Central memory CD4-positive, alpha-beta T cell (primary cell): ENCODE results near the gene ARHGEF40.

Experiments used
- DNase-seq: peaks from one replicate; pipeline ENCODE4 v3.0.0; 2022

ARHGEF40 gene

DNA sequence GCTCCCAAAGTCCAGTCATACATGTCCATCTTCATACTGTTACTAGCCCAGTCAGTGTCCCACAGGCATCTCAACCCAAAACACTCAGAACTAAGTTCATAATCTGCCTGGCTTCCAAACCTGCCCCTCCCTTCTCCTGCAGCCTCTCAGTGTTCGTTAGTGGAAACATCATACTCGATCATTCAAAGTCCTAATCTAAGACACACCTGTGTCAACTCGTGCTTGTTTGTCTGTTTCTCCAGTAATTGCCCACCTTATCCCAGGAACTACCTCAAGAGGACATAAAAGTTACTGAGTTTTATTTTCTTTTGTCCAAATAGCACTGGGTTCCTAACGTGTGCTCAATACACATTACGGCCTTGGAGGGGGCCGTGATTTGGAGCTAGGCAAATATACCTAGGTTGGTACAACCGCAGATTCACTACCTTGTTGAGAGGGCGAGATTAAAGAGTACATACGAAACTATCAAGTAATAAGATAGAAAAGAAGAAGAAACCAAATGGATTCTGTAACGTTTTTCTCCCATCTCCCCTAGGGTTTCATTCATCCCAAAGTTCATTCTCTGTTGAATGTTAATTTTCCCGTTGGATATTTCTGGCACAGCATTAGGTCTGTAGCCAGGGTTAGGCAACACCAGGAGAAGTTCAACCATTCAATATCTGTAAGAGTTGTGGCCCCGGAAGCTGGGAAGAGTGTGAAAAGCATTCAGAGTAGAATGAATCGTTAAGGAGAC lies 9.3 kb upstream of the ARHGEF40 start:
- no peak for DNase-seq

- no peak for DNase-seq
These were observed 8.8 kb upstream of the ARHGEF40 start for GRCh38 chr14:21061347-21061668.

- no peak for DNase-seq
These were observed 6.6 kb upstream of the ARHGEF40 start for GRCh38 chr14:21063479-21063878.

DNA sequence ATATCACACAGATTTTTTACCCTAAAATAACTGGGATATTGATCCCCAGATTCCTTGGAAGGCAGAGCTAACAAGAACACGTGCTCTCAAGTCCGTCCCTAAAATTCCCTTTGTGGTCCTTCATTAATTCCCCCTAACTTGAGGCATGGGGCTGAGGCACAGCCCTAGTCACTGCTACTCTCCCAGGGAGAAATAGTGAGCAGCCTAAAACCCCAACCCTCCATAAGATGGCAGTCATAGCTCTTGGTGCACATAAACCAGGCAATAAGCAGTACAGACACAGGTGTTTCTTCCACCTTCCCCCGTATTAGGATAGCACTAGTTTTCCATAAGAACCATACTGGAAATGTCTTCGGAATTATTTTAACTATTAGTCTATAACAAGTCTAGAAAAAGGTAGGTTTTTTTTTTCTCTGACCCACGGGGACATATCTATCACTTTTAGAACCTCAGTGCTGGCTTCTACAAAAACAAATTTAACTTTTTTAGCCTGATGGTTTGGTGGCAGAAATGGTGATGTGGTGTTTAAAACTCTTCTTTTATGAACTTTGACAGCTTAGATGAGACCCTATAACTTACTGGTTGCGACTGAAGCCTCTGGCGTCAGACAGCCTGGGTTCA lies 3.1 kb upstream of the ARHGEF40 start:
- DNase-seq, result no peak

DNA sequence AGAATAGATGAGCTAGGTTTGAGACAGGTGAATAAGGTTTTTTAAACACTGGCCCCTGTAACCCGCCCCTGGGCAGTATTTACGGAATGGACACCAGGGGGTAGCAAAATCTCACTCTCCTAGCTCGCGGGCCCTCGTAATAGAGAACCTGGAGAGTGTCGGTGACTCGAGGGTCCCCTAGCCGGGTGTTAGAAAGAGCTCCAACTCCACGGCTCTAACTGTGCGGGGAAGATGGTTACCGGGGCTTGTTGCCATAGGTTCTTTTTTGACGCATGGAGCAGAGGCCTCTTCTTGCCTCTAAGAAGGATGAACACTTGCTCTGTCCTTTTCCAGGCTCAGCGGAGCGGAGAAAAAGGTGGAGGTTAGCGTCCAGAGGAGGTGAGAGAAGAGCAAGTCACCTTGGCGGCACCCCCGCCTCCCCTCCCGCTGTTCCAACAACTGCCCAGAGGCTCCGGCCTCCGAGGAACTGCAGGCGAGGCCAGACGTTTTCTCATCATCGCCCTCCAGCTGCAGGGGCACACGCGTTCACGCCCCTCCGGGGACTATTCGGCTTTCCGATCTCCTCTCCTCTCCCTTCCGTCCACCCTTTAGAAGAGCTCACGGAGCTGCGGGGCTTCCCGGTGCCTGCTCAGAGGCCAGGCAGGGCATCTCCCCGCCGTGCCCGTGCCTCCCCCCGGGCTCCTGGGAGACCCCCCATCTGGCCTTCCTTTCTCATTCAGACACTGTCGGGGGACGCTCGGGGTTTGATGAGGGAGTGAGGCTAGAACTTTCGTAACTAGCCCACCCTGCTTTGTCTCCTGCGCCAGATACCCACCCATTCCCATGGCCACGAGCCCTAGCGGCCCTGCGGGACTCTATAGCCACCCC lies 1.4 kb upstream of the ARHGEF40 start:
- peak; percentile 52 for DNase-seq

DNA sequence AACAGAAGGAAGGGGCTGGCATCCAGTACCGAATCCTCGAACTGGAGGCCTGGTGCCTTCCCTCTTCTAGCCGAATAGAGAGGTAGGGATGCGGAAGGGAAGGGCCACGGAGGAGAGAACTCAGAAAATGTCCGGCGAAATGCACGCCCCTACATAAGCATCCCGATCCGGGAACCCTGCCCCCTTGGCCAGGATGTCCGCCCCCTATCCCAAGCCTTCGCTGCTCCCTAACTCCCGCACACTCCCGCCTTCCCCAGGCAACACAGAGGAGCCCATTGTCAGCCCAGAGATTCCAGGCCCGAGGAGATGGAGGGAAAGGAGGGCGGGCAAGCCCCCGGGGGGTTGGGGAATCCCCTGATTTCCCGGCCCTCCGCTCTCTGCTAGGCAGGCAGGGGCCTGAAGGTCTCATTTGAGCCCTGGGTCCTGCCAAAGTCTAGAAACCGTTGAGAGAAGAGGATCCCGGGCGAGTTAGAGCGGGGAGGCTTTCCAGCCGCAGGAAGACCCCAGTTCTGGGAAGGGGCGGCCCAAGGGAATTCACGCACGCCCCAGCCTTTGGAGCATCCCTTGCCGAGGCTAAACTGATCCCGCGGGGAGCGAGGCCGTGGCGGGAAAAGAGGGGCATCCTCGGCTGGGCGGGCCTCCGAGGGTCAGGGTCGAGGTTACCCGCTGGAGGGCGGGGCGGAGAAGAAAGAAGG lies 569 bp upstream of the ARHGEF40 start:
- DNase-seq, result peak; percentile 16

DNA sequence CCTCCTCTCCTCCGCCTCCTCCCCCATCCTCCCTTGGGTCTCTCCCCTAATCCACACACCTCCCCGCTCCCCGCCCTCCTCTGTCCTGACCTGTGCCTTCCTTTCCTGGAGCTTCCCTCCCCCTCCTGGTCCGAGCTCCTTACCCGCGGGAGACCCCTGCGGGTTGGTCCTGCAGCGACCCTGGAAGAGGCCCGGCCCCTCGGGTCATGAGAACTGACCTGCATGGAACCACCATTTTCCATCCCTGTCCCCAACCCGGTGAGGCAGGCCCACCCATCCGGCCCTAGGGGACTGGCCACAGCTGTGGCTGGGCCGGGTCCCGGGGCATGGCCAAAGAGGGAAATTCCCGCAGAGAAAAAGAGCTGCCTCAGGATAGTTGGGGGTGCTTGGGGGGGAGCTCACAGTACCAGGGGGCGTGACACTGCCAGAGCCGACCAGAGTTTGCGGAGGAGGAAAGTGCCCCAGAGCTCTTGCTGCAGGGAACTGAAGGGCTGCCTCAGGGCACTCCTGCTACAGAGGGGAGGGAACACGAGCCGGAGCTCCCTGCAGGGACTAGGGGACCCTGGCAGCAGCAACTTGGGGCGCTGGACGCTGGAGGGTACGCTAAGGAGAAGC lies 613 bp downstream of the ARHGEF40 start:
- peak; percentile 14 for DNase-seq

DNA sequence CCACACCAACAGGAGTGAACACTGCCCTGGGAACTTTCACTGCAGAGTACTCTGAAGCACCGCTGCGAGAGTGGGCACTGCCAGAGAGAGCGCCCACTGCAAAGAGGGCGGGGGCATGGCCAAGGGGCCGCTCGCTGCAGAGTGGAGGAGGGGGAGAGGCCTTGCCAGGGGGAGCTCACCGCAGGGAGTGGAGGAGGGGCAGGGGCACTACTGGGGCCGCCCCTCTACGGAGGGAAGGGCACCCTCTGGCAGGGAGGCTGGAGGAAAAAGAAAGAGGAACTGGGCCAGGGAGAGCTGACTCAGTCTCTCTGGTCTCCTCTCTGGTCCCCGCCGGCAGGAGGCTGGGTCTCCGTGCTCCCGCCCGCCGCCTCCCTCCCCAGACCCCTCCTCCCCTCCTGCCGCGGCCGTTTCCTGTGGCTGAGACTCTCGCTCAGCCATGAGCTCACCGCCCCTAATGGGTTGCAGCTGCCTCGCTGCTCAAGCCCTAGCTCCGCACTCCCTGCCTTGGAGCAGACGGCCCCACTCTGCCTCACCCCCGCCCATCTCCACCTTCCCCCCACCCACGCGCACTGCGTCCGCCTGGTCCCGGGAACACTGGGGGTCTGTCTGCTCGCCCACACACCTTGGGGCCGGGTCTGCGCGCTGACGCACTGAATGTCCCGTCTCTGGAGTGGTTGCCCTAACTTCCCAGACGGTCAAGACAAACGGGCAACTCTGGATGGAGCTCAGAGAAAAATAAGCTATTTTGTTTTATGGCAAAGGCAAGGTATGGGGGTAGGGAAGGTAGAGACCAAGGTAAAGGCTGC lies 1.3 kb downstream of the ARHGEF40 start:
- peak; percentile 29 for DNase-seq

GRCh38 chr14:21072031-21072473 lies 1.9 kb downstream of the ARHGEF40 start:
- DNase-seq, result no peak

DNA sequence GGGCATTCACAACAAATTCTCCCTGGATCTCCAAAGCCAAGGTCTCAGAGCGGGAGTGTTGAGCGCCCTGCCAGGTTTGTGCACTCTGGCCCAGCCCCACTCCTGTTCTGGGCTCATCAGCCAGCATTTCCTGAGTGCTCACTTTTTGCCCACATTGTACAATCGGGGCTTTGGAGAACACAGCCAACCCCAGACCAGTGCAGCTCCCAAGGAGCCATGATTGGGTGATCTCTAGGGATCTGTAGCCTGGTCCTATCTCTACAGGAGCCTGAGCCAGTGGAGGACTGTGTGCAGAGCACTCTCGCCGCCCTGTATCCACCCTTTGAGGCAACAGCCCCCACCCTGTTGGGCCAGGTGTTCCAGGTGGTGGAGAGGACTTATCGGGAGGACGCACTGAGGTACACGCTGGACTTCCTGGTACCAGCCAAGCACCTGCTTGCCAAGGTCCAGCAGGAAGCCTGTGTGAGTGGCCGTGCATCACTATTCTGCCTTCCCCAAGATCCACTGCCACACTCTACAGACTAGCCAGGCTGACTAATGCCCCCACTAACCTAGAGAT lies 2.8 kb downstream of the ARHGEF40 start:
- no peak for DNase-seq

- no peak for DNase-seq
These were observed 3.8 kb downstream of the ARHGEF40 start for GRCh38 chr14:21073921-21074320.

DNA sequence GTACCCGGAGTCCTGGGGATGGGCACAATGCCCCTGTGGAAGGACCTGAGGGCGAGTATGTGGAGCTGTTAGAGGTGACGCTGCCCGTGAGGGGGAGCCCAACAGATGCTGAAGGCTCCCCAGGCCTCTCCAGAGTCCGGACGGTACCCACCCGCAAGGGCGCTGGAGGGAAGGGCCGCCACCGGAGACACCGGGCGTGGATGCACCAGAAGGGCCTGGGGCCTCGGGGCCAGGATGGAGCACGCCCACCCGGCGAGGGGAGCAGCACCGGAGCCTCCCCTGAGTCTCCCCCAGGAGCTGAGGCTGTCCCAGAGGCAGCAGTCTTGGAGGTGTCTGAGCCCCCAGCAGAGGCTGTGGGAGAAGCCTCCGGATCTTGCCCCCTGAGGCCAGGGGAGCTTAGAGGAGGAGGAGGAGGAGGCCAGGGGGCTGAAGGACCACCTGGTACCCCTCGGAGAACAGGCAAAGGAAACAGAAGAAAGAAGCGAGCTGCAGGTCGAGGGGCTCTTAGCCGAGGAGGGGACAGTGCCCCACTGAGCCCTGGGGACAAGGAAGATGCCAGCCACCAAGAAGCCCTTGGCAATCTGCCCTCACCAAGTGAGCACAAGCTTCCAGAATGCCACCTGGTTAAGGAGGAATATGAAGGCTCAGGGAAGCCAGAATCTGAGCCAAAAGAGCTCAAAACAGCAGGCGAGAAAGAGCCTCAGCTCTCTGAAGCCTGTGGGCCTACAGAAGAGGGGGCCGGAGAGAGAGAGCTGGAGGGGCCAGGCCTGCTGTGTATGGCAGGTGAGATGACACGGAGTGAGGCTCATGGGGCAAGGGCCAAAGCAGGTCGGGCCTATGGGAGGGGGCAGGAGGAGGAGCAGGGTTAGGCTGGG lies 4.5 kb downstream of the ARHGEF40 start:
- DNase-seq, result no peak

- no peak for DNase-seq
These were observed 5.8 kb downstream of the ARHGEF40 start for GRCh38 chr14:21075719-21076437.

DNA sequence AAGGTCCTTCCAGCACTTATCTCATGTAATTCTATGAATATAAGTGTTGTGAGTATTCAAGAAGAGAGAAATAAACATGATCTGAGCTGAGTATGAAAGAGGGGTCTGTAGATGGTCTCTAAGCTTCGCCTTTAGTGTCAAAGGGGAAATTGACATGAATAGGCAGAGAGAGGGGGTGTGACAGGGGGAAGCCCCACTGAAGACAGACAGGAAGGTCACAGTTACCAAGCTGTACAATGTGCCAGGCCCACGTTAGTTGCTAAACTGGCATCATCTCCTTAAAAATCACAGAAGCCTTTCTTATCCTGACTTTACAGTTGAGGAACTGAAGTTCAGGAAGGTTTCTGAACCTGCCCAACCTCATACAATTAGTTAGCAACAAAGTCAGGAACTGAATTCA lies 7.6 kb downstream of the ARHGEF40 start:
- no peak for DNase-seq

DNA sequence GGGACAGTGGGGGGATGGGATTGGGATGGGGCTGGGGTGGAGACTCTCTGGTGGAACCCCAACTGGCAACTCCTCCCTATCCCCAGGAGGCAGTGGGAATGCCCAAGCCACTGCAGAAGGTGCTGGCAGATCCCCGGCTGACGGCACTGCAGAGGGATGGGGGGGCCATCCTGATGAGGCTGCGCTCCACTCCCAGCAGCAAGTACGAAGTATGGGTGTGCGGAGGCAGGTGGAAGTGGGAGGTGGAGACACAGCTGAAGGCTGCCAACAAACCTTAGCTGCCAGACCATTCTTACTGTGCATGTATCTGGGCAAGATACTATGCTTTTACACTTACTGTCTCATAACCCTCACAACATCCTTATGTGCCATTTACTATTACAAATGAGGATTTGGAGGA lies 8.2 kb downstream of the ARHGEF40 start:
- DNase-seq, result no peak

- no peak for DNase-seq
These were observed 8.6 kb downstream of the ARHGEF40 start for GRCh38 chr14:21078726-21079125.

- no peak for DNase-seq
These were observed 11.5 kb downstream of the ARHGEF40 start for GRCh38 chr14:21081521-21082142.

DNA sequence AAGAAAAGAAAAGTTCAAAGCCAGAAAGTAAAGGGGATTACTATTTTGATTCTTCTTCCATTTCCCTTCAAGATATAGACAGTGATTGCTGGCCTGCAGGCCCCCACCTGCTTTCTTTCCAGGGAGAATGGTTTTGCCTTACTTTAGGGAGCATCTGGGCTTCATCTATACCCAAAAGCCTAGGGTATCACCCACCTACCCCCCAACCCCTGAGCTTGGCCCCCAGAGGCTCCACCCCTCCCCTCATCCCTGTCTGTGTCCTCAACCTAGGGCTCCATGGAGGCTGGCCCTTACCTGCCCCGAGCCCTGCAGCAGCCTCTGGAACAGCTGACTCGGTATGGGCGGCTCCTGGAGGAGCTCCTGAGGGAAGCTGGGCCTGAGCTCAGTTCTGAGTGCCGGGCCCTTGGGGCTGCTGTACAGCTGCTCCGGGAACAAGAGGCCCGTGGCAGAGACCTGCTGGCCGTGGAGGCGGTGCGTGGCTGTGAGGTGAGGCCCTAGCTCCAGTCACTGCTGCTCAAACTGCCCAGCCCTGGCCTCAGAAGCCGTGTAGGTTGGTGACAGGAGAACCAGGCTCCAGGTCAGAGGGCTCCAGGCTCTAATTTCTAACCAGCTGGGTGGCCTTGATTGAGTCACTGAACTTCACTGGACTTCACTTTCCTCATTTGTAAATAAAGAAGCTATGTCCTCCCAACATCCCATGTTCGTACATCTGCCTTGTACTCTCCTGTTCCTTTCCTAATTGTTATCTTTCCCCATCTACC lies 13.6 kb downstream of the ARHGEF40 start:
- no peak for DNase-seq
